ENCODE results near the gene HOXC4. TPM values are rescaled to one million over a fixed set of nuclear protein-coding genes. Genes with fewer than 3 reads are reported as not detected.
A peak's percentile ranks its signal among the peaks of the same experiment; 100 is the strongest.

Gene HOXC4
- total RNA-seq, 3 donors from 2014 or later = 1.8 to 2.3 (median 1.9) TPM

DNA sequence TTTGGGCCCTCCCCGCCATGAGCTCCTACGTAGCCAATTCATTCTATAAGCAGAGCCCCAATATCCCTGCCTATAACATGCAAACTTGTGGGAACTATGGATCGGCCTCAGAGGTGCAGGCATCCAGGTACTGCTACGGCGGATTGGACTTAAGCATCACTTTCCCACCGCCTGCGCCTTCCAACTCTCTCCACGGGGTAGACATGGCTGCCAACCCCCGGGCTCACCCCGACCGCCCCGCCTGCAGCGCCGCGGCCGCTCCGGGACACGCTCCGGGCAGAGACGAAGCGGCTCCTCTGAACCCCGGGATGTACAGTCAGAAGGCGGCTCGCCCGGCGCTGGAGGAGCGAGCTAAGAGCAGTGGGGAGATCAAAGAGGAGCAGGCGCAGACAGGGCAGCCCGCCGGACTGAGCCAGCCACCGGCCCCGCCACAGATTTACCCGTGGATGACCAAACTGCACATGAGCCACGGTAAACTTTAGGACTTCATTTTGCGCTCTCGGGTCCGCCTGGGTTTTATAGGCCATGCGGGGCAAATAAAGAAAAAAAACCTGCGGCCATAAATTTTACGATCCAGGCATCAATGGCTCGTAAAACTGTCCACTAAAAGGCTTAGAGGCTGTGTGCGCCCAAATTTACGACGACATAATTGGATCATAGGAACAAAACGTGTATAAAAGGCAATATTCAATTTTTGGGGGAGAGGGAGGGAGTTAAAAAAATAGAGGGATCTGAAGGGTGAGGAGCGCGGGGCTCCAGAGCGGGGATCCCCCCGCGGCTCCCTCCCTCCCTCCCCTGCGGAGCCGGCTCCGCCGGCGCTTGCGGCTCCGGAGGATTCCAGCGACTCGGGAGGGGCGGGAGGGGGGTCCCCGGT, 20.3 kb upstream of the HOXC4 start:
- Histone ChIP-seq H3K36me3 (no peaks in the 10 kb centered on the region), H3K9me3 (no peaks in the 10 kb centered on the region), H3K27me3 (no peaks in the 10 kb centered on the region), H3K4me1 (peaks cover 5 to 10% of the 10 kb centered on the region in 2 donors), H3K4me3 (peak overlapping the region; percentile 45 to 73 (median 59)), H3K27ac (peak overlapping the region; percentile 52 to 71)
- intact Hi-C loops (cut with DNase I; ENCODE audit: low total_unique reads) = no loop called here
- no peak for DNase-seq (ENCODE audit: low spot score in 2 of 2)
- TF ChIP-seq POLR2A (IDR thresholded peaks at IDR 0.05) (no peak), POLR2AphosphoS5 (IDR thresholded peaks at IDR 0.05) (no peak)
- TF ChIP-seq, protein P1, sequence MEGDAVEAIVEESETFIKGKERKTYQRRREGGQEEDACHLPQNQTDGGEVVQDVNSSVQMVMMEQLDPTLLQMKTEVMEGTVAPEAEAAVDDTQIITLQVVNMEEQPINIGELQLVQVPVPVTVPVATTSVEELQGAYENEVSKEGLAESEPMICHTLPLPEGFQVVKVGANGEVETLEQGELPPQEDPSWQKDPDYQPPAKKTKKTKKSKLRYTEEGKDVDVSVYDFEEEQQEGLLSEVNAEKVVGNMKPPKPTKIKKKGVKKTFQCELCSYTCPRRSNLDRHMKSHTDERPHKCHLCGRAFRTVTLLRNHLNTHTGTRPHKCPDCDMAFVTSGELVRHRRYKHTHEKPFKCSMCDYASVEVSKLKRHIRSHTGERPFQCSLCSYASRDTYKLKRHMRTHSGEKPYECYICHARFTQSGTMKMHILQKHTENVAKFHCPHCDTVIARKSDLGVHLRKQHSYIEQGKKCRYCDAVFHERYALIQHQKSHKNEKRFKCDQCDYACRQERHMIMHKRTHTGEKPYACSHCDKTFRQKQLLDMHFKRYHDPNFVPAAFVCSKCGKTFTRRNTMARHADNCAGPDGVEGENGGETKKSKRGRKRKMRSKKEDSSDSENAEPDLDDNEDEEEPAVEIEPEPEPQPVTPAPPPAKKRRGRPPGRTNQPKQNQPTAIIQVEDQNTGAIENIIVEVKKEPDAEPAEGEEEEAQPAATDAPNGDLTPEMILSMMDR (IDR thresholded peaks at IDR 0.05) = no peak

DNA sequence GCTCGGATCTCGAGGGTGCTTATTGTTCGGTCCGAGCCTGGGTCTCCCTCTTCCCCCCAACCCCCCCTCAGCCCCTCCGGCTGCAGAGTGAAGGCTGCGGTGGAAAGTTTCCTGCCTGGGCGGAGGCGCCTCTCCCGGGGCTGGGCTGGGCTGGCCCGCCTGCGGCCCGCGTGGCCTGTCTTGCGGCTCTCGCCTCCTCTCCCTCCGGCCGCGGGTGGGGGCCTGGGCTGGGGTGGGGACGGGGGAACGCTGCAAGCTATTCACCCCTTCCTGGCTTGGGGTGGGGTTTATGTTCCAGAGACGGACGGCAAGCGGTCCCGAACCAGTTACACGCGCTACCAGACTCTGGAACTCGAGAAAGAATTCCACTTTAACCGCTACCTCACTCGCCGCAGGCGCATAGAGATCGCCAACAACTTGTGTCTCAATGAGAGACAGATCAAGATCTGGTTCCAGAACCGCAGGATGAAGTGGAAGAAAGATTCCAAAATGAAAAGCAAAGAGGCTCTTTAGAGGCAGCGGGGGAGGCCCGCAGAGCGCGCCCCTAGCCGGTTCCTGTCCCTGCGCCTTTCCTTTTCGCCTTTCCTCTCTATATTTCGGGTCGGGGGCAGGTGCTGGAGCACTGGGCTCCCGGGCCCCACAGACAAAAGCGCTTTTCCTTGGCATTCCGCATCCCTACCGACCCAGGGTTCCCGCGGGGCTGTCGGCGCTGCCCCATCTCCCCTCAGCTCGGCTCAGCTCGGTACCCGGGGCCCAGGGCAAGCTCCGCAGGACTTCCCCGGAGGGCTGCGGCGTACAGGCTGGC, 19.5 kb upstream of the HOXC4 start:
- TF ChIP-seq, protein P1 (IDR thresholded peaks at IDR 0.05) = no peak
- TF ChIP-seq POLR2AphosphoS5 (IDR thresholded peaks at IDR 0.05) = no peak
- TF ChIP-seq POLR2A (IDR thresholded peaks at IDR 0.05) = no peak
- Histone ChIP-seq H3K27ac (peak overlapping the region; percentile 52 to 71), H3K4me3 (peak overlapping the region; percentile 45 to 73 (median 59)), H3K4me1 (peaks cover 5 to 12% of the 10 kb centered on the region in 2 donors), H3K9me3 (no peaks in the 10 kb centered on the region), H3K36me3 (no peaks in the 10 kb centered on the region), H3K27me3 (no peaks in the 10 kb centered on the region)
- no peak for DNase-seq (ENCODE audit: low spot score in 2 of 2)
- intact Hi-C loops (cut with DNase I; ENCODE audit: low total_unique reads) = no loop called here

DNA sequence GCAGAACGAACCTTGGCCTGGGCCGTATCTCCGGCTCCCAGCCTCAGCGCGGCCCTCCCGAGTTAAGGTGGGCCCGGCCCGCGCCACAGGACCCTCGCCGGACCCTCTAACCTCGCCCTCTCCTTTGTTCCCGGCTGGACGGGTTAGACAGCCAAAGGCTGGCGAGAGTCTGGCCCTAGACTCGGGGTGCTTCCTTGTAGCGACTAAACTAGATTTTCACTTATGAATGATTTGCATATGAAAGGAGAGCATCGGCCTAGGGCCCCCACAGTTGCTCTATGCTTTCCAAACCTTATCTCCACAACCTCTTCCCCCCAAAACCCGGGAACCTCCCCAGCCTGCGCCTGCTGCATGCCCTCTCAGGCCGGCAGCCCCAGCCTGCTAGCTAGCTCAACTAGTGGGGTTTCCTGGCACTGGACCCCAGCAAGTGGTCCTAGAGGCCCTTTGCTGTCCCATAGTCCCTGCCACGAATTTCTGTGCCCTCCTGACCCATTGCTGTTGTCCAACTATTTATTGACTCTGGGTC, 18.8 kb upstream of the HOXC4 start:
- peaks cover 5 to 12% of the 10 kb centered on the region in 2 donors for H3K4me1 ChIP-seq
- H3K4me3 ChIP-seq = peak overlapping the region; percentile 45 to 73 (median 59)
- no peaks in the 10 kb centered on the region for H3K36me3 ChIP-seq
- H3K27ac ChIP-seq = peak overlapping the region in 1 of 2 donors; percentile 71
- TF ChIP-seq, protein P1 (IDR thresholded peaks at IDR 0.05) = no peak
- TF ChIP-seq POLR2AphosphoS5 (IDR thresholded peaks at IDR 0.05) (no peak), POLR2A (IDR thresholded peaks at IDR 0.05) (no peak)
- no peaks in the 10 kb centered on the region for H3K27me3 ChIP-seq
- no peaks in the 10 kb centered on the region for H3K9me3 ChIP-seq
- intact Hi-C loops (cut with DNase I; ENCODE audit: low total_unique reads) = no loop called here
- DNase-seq (ENCODE audit: low spot score in 2 of 2) = no peak

DNA sequence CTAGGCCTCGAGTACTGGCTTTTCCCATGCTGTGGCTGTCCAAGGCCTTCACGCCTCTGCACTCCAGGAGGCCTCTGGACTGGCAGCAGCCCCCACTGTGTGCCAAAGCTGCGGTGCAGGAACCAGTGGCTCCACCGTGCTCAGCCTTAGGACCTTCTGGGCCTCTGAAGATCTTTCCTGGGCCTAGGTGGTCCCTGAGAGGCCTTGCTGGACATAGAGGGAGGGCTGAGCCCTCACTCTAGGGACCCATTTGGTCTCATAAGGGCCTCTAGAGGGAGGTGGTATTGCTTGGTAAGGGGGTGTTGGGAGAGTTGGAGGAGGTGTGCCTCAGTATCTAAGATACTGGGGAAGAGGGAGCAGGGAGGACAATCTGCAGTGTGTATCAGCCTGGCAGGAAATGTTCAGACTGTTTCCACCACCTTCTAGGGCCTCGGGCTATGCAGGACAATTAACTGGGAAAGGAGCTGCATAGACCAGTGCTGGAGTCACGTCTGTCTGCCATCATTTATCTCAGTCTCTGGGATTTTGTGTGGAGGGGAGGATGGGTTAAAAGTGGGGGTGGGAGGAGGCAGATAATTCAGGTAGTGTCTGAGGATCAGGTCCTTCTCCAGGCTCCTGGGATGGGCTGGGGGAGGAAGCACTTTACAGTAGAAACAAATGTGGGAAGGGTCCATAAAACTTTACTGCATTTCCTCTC, 17.9 kb upstream of the HOXC4 start:
- H3K36me3 ChIP-seq = no peaks in the 10 kb centered on the region
- no peaks in the 10 kb centered on the region for H3K9me3 ChIP-seq
- intact Hi-C loops (cut with DNase I; ENCODE audit: low total_unique reads) = no loop called here
- H3K27ac ChIP-seq = peak overlapping the region in 1 of 2 donors; percentile 38
- H3K4me3 ChIP-seq = no peak overlapping the region
- no peaks in the 10 kb centered on the region for H3K27me3 ChIP-seq
- no peak for DNase-seq (ENCODE audit: low spot score in 2 of 2)
- TF ChIP-seq POLR2AphosphoS5 (IDR thresholded peaks at IDR 0.05) (no peak), POLR2A (IDR thresholded peaks at IDR 0.05) (no peak)
- TF ChIP-seq, protein P1 (IDR thresholded peaks at IDR 0.05) = no peak
- H3K4me1 ChIP-seq = peaks cover 5 to 12% of the 10 kb centered on the region in 2 donors
